NCI-H1417 treated with DMSO at 0.1 percent for 48 hours (cell line): Measurements from ENCODE around the gene SLC8A1.

Source experiments
- DNase-seq: peaks from one replicate; lab custom pipeline; 2025; lab: John Stamatoyannopoulos, UW

Gene SLC8A1

DNA sequence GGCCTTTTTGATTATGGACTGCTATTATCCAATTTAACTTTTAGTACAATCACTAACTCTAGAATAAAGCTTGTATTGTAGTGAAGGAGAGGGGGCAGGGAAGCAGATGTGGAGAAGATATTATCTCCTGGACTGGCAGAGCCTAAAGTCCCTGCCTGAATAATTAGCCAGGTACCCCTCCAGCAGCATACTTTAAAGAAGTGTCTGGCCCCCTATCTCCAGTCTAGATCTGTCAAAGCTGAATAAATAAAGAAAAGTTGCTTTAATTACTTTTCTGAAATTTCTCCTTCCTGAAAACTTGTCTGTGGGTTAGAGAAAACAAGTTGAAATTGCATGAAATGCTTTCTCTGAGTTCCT, 258.2 kb downstream of the SLC8A1 start:
- no peak for DNase-seq

DNA sequence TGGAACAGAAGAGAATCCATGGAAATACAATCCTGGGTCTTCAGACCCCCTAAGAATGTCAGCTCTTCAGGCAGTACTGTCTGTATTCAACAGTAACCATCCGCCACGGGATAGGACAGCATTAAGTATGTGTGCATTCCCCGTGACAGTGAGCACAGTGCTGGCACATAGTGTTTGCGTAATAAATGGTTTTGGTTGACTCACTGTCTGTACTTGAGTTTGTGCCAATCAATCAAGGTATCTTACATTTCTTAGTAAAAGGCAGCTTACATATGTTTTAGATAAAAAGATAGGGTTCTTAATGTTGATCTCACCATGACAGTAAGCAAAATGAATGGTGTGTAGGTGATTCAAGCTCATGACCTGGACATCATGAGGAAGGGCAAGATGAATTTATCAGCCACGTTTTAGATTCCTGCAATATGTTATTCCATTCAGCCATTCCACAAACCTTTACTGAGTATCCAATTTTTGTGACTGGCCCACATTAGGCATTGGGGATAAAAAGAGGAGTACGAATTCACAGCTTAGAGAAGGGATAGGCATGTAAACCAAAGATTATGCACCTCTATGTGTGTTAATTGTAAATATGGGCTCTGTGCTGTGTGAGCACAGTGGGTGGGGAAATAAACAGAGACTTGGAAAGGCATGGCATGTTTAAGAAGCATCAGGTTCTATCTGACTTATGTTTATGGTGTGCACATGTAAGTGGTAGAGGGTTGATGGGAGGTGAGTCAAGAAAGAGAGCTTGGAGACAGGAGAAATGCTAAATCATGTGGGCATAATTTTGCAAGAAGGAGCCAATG, 258.8 kb downstream of the SLC8A1 start:
- DNase-seq: no peak

DNA sequence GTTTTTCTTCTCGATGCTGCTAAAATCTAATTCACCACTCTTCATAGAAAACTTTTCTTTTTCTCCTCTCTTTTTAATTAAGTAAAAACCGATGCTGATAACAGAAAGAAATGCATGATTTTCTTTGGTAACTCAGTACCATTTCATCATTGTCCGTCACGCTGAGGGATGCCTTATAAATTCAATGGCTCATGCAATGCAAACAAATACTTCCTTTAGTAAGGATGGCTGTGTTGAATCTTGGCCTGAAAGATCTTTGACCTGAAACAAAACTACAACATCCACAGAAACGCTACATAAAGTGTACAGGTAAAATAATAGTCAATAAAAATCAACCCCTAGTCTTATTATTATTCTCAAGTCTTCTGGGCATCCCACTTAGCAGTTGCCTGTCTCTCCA, 261.4 kb downstream of the SLC8A1 start:
- DNase-seq: no peak

DNA sequence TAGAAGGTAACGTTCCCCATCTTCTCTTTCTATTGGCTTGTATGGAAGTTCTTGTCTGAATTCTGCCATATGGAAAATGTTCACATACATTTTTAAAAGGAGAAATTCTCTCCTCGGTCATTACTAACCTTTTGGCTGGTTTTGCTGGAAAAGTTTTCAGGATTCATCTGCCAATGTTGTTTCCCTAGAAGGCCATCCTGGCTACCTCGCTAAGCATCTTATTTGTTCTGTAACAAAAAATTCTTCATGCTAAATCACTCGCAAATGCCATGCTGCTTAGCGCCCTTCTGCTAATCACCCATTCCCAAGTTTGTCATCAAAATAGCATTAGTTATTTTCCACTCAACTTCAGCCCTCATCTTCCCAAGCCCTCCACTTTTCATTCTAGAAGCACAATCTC, 262.0 kb downstream of the SLC8A1 start:
- DNase-seq: no peak

DNA sequence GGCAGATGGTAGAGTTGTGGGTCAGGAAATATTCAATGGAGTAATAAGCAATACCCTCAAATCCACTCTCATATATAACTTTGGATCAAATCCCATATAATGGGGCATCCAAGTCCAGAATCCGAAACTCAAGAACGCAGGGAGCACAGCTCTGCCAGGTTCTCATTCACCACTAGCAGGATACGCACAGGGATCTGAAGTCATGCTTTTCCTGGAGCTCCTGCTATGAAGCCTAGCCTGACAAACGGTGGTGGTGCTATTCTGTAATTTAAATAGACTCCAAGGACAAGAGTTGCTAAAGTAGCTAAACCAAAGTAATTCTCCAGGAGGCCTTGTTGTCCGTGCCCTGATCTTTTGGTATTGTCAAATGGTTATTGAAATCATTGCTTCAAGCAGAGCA, 264.8 kb downstream of the SLC8A1 start:
- DNase-seq: no peak

DNA sequence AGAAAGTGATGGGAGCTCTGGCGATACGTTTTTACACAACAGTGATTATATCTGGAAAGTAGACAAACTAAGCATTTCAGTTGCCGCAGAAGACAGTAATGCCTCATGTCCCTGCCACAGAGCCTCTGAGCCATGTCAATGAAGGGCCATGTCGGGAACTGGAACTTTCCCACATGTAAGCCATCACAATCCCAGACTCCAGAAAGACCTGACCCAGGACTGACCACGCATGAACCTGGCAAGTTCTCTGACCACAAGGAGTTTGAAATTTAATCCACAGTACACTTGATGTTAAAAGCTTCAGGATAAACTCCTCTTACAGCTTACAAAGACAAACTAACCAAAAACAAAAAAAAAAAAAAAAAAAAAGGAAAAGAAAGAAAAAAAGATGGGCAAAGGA, 267.3 kb downstream of the SLC8A1 start:
- no peak for DNase-seq

DNA sequence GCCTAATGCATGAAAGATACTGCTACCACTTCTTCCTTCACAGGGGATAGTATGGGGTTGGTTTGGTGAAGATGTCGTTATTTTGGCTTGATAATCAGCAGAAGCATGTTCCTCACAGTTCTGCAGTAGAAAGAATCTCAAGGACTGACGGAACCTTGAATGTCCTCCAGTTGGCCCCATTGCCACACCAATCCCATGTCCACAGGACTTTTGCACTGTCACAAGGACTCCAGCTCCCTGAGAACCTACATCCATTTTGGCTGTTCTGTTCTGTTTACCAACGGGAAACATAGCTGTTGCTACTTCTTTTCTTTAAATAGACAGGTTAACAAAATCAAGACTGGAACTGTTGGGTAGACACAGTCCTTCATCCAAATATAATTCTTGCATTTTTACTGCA, 270.0 kb downstream of the SLC8A1 start:
- no peak for DNase-seq

DNA sequence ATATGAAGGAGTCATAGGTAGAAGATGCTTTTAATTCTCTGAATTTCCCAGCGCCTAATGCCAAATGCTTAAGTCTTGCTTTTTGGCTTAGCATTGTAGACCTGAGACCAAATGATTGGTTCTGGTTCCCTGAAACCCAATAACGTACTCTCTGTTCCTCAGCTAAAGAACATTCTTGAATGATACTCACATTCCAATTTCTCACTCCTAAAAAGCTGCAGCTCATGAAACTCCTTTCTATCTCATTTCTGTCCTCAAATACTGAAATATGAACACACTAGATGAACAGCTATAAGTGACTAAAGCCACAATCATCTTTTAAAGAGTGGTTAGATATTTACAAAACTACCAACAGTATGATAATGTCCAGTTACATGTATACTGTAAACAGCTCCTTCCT, 272.1 kb downstream of the SLC8A1 start:
- DNase-seq: no peak

DNA sequence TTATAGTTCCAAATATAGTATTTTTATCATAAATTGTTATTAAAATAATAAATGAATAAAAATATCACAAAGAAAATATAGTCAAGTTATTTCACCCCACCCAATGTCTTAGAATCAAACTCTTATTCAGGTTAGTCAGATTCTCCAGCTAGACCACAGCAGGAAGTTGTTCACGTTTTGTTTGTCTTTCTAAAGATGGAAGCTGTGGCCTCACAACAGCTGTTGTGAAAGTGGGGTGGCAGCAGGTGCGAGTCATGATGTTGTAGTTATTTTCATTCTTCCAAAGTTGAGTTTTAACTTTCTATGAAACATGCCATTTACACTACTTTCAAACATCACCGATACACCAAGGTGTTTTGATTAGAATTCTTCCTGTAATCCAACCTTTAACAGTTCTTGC, 272.9 kb downstream of the SLC8A1 start:
- no peak for DNase-seq

DNA sequence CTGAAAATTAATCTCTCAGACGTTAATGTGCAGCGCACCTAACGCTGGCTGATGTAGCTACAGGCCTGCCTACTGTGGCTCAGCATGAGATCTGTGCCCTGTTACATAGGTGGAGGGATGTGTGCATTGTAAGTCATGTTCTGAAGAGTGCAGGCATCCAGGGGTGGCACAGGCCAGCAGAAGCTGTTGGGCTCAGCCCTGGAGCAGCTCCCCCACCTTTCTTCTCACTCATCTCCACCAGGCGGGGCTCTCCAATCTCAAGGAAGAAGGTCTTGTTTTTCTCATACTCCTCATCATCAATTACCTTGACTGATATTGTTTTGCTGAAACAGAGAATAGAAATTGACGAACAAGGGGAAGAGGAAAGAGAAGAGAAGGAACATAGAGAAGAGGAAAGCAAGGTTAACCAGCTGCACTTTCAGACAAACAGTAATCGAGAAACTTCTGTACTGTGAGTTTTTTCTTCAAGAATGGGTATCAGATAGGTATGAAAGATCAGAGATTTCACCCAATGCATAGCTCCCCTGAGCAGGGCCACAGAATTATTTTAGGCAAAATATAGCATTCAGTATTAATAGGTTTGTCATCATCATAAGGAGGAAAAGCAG, 273.6 kb downstream of the SLC8A1 start:
- no peak for DNase-seq

DNA sequence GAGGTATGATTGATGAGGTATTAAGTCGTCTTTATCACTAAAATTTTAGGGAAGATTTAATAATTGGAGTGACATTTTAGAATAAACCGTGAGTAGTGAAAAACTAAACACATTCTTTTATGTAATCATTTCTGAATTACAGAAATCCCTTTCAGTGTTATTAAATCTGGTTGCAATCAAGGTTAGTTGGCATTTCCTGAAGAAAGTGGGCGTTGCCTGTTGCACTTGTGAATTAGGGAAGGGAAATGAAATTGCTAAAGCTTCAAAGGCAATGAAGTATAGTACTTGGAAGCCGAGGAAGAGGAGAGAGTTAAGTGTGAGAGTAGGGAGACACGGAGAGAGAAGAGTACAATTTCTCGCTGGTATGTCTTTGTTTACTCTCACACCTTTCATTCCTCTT, 274.5 kb downstream of the SLC8A1 start:
- DNase-seq: no peak

DNA sequence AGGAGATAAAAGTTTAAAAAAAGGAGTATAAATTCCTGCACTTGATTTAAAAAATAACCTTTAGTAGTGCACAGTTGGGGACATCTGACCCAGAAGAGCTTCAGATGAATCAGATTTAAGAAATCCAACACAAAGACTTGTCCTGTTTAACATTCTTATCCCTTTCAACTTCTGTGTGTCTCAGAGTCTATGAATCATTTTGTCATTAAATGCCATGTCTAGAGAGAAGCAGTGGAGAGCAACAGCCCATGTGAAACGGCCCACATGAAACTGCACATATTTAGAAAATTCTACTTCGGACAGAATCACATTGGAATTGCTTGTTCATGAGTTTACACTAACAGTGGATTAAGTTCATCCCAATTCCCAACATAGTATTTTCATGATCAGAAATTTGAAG, 278.6 kb downstream of the SLC8A1 start:
- DNase-seq: no peak

DNA sequence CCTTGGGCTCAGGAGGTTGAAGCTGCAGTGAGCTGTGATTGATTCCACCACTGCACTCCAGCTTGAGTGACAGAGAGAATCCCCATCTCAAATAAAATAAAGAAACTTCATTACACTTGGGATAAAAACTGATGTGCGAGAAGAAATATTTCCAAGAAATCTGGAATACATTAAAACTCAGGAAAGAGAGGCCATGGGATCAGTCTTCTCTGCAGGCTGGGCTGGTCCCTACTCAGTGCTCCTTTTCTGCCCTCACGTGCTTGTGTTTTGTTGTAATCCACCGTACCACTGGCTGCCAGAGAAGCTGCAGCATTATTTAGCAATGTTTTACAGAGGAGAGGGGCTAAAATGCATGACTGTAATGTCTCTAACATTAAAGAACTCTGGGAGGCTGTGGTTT, 282.0 kb downstream of the SLC8A1 start:
- no peak for DNase-seq

DNA sequence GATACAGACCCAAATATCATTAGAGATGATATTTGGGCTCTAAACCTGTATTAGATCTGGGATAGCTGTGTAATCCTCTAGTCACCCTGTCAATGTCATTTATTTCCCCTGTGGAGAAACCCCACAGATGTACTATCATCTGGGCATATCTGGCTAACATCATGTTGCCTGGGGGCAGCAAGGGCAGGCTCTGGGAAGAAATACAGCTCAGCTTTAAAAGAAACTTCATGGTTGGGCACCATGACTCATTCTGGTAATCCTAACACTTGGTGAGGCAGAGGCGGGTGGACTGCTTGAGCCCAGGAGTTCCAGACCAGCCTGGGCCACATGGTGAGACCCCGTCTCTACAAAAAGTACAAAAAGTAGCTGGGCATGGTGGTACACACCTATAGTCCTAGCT, 282.5 kb downstream of the SLC8A1 start:
- no peak for DNase-seq

DNA sequence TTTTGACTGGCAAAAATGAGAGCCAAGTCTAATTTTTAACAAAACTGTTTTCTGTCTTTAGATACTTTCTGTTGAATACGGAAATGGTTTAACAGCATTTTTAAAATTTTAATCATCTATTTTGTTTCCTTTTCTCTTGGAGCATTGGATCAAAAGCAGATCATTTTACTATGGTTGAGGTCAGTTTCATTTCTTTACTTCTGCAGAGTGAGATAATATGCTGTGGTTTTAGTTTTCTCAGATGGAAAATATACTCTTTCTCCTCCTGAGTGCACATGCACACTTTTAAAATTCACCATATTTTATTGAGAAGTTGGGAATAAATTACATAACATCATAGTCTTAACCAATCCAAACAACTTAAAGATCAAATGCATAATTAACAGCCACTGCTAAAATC, 283.3 kb downstream of the SLC8A1 start:
- DNase-seq: no peak

DNA sequence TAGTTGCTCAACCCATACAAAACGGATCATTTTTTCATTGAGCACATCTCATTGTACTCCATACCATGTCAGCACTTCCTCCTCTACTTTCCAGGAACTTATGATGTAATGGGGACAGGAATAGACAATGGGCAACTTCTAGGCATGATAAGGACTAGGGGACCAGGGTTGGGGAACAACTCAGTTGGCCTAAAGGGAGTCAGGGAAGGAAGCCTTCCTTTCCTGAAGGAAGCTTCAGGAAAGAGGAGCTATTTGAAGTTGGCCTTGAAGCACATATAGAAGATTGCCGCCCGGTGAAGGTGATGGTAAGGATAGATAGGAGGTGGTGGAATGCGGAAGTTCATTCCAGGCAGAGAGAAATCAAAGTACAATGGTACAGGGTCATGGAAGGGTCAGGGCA, 283.9 kb downstream of the SLC8A1 start:
- DNase-seq: no peak

DNA sequence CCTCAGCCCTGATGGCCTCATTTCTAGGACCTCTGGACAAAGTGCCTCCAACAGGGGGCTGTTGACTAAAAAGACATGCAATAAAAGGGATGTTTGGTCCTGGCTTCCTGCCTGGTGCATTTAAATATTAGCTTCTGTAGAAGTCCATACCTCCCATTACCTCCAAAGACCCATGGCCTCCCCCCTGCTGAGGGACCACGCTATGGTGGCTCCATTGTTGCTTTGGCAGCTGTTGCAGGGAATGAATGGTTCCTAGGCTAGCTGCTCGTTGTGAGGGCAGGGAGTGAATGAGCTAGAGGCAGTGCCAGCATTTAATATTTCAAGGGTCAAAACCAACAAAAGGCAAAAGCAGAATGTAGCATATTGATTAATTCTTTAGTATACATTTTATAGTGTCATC, 285.9 kb downstream of the SLC8A1 start:
- no peak for DNase-seq

DNA sequence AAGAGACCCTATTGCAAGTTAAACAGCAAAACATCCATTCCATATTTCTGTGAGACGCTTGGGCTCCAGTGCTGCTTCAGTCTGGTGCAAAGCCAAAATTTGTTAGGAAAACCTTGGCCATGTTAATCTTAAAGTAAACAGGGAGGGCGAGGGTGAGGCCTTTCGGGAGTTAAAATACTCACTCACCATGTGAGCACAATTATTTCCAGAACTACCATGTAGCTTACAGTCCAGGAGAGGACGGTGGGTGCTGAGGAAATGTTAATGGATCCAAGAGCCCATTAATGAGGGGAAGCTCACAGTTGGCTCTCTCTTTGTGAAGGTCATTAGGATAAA, 286.4 kb downstream of the SLC8A1 start:
- DNase-seq: no peak

DNA sequence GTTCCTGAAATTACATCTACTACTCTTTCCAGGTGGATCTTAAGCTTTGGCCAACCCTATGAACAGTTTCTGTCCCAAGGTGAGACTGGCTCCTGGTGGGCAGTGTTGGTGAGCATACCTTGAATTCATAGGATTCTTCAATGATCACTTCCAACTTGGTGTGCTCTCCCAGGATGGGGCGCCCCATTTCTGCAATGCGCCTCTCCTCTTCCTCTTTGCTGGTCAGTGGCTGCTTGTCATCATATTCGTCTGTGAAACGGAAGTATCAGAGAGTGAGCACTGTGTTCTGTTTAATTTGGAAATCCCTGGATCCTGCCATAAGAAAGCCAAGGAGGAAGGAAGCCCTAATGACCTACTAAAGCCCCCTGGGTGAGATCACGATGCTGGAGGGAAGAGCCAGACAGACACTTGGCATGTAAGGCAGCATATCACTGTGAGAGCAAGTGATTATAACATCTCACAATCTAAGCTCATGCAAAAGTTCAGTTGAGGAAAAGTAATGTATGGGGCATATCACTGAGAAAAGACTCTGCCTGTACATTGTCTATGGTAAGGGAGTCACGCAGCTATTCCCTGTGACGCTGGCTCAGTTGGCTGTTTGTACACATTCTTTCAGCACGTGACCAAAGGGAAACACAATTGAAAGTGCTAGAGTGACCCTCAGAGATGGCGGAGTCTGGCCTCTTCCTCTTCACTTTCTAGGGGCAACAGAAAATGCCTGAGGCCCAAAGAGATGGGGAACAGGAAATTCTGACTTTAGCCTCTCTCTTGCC, 287.0 kb downstream of the SLC8A1 start:
- no peak for DNase-seq

DNA sequence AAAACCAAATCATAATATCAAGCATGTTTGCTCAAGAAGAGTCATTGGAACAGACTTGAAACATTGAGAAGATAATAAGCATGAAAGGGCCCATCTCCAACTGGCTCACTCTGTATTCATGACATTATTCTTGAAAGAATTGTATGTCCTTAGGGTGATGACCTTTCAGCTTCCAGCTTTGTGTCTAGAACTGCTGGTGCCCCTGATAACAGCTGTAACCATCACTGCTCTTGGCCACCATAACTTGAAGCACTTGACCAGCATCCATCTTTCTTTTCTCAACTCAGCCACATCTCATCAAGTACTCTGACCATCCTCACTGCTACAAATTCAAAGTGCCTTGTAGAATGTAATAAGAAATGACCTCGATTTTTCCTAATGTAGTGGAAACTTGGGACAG, 289.9 kb downstream of the SLC8A1 start:
- DNase-seq: no peak

DNA sequence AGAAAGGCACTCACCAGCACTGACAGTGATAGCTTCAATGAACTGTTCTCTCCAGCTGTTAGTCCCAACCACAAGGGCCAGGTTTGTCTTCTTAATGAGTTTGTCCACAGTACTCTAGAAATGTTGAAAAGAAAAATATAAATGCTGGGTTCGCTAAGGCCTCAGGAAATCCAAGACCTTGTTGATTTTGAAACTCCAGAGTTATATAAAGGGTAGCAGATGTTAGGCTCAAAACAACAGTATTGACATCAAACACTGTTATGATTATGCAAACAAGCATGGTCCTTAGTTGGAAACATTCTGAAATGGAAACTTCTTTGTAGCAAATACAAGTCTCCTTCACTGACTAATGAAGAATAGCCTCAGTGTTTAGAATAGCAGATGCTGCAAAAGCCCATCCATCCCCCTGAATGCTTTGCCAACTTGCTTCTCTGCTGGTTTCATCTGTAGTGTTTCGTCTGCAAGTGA, 291.1 kb downstream of the SLC8A1 start:
- no peak for DNase-seq

DNA sequence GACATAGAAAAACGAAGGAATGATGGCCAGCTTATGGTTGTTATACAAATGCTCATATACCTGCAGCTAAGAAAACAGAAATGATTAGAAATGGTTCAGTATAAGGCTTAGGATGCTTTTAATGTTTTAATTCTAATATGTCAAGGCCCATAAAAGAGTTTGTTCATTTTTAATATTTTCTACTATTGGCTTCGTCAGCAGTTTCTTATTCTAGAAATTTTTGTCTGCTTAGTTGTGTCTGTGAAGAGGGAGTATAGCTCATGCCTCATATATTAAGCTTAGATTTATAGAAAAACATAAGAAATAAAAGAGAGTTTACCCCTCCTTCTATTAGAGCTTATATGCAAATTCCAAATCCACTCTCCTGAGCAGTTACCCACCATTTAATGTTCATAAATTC, 292.6 kb downstream of the SLC8A1 start:
- DNase-seq: no peak

DNA sequence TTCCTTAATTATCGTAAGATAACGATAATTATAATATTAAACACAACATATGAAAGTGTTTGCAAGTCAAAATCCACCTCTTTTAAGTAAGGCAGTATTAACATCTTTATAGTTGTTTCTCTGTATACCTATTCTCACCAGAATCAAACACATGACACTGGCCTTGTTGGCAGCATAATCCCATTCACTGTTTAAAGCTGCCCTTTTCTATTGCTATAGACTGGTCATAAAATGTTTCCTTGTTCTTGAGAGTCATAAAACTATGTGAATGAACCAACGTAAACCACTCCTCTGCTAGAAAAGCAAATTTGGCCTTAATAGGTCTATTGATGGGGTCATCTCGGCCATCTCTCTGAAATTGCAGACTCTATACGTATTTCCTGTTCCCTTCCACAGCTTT, 293.1 kb downstream of the SLC8A1 start:
- DNase-seq: no peak
